ENCODE measurements around the gene DAG1.

DNA sequence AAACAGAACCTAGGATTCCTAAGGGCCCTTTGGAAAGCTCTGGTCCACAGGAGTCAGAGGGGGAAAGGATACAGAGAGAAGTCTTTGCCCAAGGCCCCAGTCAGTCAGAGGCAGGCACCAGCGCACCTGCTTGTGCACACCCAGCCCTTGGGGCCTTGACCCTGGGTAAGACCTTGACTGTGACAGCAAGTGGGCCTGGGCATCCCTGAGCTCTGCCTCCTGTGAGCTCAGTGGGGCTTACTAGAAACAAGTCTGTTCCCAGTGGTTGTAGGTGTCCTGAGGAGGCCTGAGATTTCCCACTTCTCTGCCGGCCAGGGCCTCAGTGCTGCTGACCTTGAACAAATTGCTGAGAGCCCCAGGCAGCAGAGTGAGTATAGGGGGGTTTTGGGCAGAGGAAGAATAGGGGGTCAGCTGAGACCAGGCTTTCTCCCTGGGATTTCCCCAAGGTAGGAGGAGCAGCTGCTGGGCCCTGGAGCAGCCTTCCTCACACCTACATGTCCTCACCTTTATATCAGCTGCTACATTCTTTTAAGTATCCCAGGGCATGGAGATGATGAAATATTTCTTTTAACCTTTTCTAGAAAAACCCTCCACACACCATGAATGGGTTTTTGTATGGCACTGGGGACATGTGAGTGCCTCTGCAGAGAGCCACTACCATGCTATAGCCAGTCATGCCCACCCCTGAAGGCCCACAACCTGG, 9.7 kb upstream of the DAG1 start:
- TF ChIP-seq POLR2AphosphoS5 (IDR thresholded peaks at IDR 0.05; ENCODE audit: borderline replicate concordance, low read depth, low read length) (no peak), EZH2 (IDR thresholded peaks at IDR 0.05) (no peak)

Measured in SK-N-MC (cell line).